IgD-negative memory B cell (primary cell): Measurements from ENCODE around the gene PSMC4. TPM values are rescaled to one million over a fixed set of nuclear protein-coding genes. Genes with fewer than 3 reads are reported as not detected.
A peak's percentile ranks its signal among the peaks of the same experiment; 100 is the strongest.
"Not testable (repeated sequence)": the region's sequence is repeated elsewhere in the genome, so short reads cannot be mapped to it uniquely, and the experiment has no call there.

Source experiments
- H3K27ac Mint-ChIP-seq, 3 donors: one replicate each; pipeline ENCODE4 v1.8.0; 2020 to 2022; ENCODE audit warnings: mild to moderate bottlenecking in 3 of 3, mixed read lengths in 3 of 3, moderate library complexity in 1 of 3
- H3K27me3 Mint-ChIP-seq: one replicate; pipeline ENCODE4 v1.8.0; 2021; ENCODE audit warnings: mixed read lengths
- H3K36me3 Mint-ChIP-seq: one replicate; pipeline ENCODE4 v1.8.0; 2020; ENCODE audit warnings: mild to moderate bottlenecking, mixed read lengths
- H3K4me1 Mint-ChIP-seq, 3 donors: one replicate each; pipeline ENCODE4 v1.8.0; 2020 to 2022; ENCODE audit warnings: mixed read lengths in 3 of 3, mild to moderate bottlenecking in 1 of 3
- H3K4me3 Mint-ChIP-seq, 4 donors: one replicate each; pipeline ENCODE4 v1.8.0; 2020 to 2022; ENCODE audit warnings: mild to moderate bottlenecking in 4 of 4, mixed read lengths in 4 of 4, moderate library complexity in 3 of 4
- H3K9me3 Mint-ChIP-seq, 3 donors: one replicate each; pipeline ENCODE4 v1.8.0; 2020 to 2021; ENCODE audit warnings: mixed read lengths in 3 of 3, mild to moderate bottlenecking in 1 of 3
- polyA plus RNA-seq: library from polyadenylated mRNA; unstranded; fragments of 300-500 nt; fragmentation: Illumina TruSeq; gene quantifications from one replicate; pipeline ENCODE4 v1.2.3, GENCODE V29; 2021

PSMC4 gene
- polyA plus RNA-seq, 1 donor from 2014 or later, result 98.9 TPM

DNA sequence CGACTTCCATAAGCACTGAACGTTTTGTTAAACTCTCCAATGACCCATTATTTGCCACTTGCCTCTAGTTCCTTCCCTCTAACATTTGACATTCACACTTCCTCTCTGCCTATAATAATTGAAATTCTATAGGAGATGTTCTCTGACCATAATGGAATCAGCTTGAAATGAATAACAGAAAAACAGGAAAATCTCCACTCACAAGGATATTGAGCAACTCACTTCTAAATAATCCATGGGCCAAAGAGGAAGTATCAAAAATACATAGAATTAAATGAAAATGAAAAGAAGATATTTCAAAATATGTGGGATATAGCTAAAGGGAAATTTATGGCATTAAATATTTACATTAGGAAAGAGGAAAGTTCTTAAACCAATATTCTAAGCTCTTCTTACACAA, 33.2 kb upstream of the PSMC4 start:
- H3K4me3 Mint-ChIP-seq, result peak overlapping the region in 1 of 4 donors; percentile 77
- peaks cover 2% of the 10 kb centered on the region for H3K36me3 Mint-ChIP-seq
- H3K27ac Mint-ChIP-seq, result no peak overlapping the region
- peaks cover 36 to 49% (median 47%) of the 10 kb centered on the region in 3 donors for H3K4me1 Mint-ChIP-seq
- H3K9me3 Mint-ChIP-seq, result peaks cover 0 to 14% (median 4%) of the 10 kb centered on the region in 3 donors
- H3K27me3 Mint-ChIP-seq, result no peaks in the 10 kb centered on the region

DNA sequence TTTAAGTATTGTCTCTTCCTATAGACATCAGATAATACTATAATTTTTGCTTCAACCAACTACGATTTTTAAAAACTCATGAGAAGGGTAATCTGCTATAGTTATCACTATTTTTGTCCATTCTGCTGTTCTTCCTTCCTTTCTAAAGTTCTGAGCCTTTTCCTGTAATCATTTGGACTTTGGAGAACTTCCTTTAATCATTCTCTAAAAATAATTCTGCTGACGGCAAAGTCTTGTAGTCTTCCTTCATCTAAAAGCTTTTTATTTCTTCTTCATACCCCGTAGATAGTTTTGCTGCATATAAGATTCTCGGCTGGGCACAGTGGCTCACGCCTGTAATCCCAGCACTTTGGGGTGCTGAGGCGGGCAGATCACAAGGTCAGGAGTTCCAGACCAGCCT, 31.4 kb upstream of the PSMC4 start:
- Mint-ChIP-seq H3K36me3 (peaks cover 2% of the 10 kb centered on the region), H3K4me3 (no peak overlapping the region), H3K9me3 (peaks cover 0 to 14% (median 4%) of the 10 kb centered on the region in 3 donors), H3K27me3 (no peaks in the 10 kb centered on the region), H3K4me1 (peaks cover 43 to 57% (median 56%) of the 10 kb centered on the region in 3 donors), H3K27ac (no peak overlapping the region)

DNA sequence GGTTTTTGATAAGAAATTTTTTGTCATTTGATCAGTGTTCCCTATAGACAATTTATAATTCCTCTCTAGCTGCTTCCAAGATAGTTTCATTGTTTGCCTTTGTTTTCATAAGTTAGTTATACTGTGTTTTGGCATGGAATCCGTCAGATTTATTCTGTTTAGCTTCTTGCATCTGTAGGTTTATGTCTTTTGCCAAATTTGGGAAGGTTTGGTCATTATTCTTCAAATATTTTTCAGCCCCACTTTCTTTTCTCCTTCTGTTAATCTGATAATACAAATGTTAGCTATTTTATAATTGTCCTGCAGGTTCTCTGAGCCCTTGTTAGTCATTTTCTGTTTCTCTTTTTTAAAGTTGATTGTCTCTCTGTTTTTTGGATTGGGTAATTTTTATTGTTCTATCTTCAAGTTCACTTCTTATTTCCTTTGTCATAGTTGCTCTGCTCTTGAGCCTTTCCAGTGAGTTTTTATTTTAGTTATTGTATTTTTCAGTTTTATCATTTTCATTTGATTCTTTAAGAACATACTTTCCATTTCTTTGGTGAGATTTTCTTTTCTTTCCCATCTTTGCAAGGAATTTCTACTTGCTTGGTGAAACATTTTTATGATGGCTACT, 30.6 kb upstream of the PSMC4 start:
- H3K36me3 Mint-ChIP-seq, result peaks cover 2% of the 10 kb centered on the region
- H3K9me3 Mint-ChIP-seq, result peaks cover 0 to 14% (median 4%) of the 10 kb centered on the region in 3 donors
- peak overlapping the region in 2 of 4 donors; percentile 4 to 86 for H3K4me3 Mint-ChIP-seq
- H3K4me1 Mint-ChIP-seq, result peaks cover 39 to 56% (median 56%) of the 10 kb centered on the region in 3 donors
- peak overlapping the region in 2 of 3 donors; percentile 15 to 75 for H3K27ac Mint-ChIP-seq
- H3K27me3 Mint-ChIP-seq, result no peaks in the 10 kb centered on the region

DNA sequence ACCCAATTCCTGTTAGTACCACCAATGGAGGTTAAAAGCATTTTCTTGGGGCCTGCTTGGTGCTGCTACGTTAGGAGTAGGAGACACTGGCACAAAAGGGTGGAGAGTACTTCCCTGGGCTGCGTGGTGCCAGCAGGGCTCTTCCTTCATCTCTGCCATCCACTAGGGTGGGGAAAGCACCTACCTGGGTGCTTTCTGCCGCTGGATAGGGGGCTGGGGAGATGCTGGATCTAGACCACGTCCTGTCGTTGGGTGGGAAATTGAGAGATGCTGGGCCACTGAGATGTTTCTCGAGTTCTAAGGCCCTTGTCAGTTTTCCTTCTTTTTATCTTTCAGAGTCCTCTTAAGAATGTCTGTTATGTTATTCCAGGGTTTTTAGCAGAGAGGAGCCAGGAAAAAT, 29.8 kb upstream of the PSMC4 start:
- no peaks in the 10 kb centered on the region for H3K27me3 Mint-ChIP-seq
- H3K9me3 Mint-ChIP-seq, result peaks cover 0 to 14% (median 4%) of the 10 kb centered on the region in 3 donors
- H3K36me3 Mint-ChIP-seq, result peaks cover 2% of the 10 kb centered on the region
- peaks cover 34 to 52% (median 51%) of the 10 kb centered on the region in 3 donors for H3K4me1 Mint-ChIP-seq
- peak overlapping the region; percentile 15 to 87 (median 16) for H3K27ac Mint-ChIP-seq
- H3K4me3 Mint-ChIP-seq, result peak overlapping the region; percentile 20 to 86 (median 80)

DNA sequence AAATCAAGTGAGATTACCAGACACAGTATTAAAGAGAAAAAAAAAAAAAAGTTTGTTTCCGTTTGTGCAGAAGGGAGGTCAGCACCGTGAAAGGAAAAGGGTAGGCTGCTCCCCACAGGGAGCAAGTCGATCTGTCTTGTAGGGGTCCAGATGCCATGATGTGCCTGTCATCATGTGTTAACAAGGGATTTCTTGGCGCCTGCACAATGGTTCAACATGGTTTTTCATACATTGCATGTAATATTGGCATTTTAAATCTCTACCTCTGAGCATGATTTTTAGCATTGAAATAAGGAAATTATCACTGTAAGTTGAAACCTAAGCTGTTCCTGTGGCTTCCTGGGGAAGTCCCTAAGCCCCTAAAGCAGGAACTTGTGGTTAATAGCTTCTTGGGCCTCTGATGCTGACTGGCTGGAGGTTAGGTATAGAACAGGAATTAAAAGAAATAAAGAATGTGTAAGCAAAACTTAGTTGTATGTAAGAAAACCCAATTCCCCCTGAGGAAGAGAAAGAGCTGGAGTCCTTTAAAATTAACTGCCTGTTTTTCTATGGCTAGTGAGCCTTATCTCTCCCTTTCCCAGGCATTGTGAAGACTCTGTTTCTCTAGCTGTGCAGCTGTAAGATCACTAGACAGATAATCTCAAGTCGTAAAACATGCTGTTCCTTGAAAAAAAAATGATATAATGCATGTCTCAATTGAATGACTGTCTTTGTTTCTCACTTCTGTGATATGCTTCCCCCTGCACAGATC, 29.2 kb upstream of the PSMC4 start:
- H3K9me3 Mint-ChIP-seq, result peaks cover 0 to 14% (median 4%) of the 10 kb centered on the region in 3 donors
- H3K4me1 Mint-ChIP-seq, result peaks cover 32 to 50% (median 47%) of the 10 kb centered on the region in 3 donors
- peak overlapping the region; percentile 15 to 87 (median 16) for H3K27ac Mint-ChIP-seq
- H3K27me3 Mint-ChIP-seq, result no peaks in the 10 kb centered on the region
- H3K36me3 Mint-ChIP-seq, result peaks cover 2% of the 10 kb centered on the region
- peak overlapping the region; percentile 20 to 86 (median 80) for H3K4me3 Mint-ChIP-seq

DNA sequence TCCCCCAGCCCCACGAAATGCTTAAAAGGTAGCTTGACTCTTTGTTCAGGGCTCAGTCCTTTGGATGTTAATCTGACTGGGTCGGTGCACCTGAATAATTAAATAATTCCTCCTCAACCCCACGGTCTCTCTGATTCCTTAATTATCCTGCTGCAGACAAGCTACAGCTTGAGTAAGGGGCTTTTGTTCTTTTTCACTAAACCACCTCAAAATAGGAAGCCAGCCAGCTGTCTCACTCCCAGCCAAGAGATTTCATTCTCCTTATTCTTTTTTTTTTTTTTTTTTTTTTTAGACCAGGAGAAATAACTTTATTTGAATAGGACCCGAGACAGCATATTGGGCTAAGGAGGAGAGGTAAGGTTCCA, 28.6 kb upstream of the PSMC4 start:
- H3K4me3 Mint-ChIP-seq, result peak overlapping the region; percentile 20 to 86 (median 80)
- H3K27ac Mint-ChIP-seq, result peak overlapping the region; percentile 15 to 87 (median 16)
- peaks cover 0 to 14% (median 4%) of the 10 kb centered on the region in 3 donors for H3K9me3 Mint-ChIP-seq
- H3K27me3 Mint-ChIP-seq, result no peaks in the 10 kb centered on the region
- H3K36me3 Mint-ChIP-seq, result peaks cover 2% of the 10 kb centered on the region
- H3K4me1 Mint-ChIP-seq, result peaks cover 26 to 48% (median 46%) of the 10 kb centered on the region in 3 donors

DNA sequence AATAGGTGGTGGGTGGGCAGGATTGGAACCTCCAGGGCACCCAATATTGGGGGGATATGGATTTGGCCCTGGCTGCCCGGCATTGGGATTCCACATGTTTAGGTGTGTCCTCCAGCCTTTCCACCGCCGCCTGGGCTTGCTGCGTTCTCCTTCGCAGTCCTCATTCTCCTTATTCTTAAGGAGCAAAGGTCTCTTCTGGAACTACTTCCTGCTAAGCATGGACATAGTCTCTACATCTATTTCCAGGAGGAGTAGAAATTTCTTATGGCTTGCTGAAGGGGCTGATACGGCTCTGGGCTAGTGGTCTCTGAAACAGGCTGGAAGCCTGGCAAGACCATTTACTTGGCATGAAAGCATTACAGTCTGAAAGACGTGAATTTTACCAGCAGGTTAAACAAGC, 27.4 kb upstream of the PSMC4 start:
- no peak overlapping the region for H3K27ac Mint-ChIP-seq
- peaks cover 0 to 14% (median 4%) of the 10 kb centered on the region in 3 donors for H3K9me3 Mint-ChIP-seq
- H3K36me3 Mint-ChIP-seq, result peaks cover 2% of the 10 kb centered on the region
- no peaks in the 10 kb centered on the region for H3K27me3 Mint-ChIP-seq
- peaks cover 28 to 45% (median 39%) of the 10 kb centered on the region in 3 donors for H3K4me1 Mint-ChIP-seq
- H3K4me3 Mint-ChIP-seq, result peak overlapping the region in 2 of 4 donors; percentile 52 to 67

DNA sequence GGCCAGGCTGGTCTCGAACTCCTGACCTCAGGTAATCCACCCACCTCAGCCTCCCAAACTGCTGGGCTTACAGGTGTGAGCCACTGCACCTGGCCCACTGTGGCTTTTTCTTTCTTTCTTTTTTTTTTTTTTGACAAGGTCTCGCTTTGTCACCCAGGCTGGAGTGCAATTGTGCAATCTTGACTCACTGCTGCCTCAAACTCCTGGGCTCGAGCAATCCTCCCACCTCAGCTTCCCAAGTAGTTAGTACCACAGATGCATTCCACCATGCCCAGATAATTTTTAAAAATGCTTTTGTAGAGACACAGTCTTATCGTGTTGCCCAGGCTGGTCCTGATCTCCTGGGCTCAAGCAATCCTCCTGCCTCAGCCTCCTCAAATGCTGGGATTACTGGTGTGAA, 24.4 kb upstream of the PSMC4 start:
- no peaks in the 10 kb centered on the region for H3K9me3 Mint-ChIP-seq
- H3K36me3 Mint-ChIP-seq, result no peaks in the 10 kb centered on the region
- H3K4me1 Mint-ChIP-seq, result peaks cover 29 to 41% (median 32%) of the 10 kb centered on the region in 3 donors
- no peaks in the 10 kb centered on the region for H3K27me3 Mint-ChIP-seq
- H3K4me3 Mint-ChIP-seq, result peak overlapping the region in 1 of 4 donors; percentile 75
- H3K27ac Mint-ChIP-seq, result no peak overlapping the region

DNA sequence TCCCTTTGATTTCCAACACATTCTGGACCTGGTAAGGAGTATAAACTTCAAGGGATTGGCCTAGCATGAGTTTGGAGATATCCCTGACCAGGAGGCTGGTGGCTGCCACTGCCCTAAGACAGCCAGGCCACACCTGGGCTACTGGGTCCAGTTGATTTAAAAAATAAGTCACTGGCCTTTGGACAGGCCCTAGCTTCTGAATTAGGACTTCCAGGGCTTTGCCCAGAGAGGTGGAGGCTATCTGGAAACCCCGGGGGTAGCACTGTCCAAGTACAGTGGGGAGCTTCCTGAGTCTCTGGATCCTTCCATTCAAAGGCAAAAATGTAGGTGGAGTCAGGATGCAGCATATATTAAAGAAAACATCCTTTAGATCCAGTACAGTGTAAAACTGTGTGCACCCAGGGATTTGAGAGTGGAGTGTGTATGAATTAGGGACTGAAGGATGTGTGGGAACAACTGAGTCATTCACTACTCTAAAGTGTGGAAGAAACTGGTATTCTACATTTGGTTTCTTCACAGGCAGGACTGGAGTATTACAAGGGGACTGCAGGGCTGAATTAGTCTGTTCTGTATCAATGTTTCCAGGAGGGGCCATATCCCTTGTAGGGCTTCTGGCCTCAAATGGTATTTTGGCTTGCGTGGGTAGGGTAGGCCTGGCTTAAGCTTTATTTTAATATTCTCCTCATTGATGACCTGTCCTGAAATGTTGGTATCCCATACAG, 21.8 kb upstream of the PSMC4 start:
- Mint-ChIP-seq H3K27ac (no peak overlapping the region), H3K36me3 (no peaks in the 10 kb centered on the region), H3K4me1 (peaks cover 29 to 41% (median 31%) of the 10 kb centered on the region in 3 donors), H3K27me3 (no peaks in the 10 kb centered on the region), H3K9me3 (peaks cover 0 to 2% (median 0%) of the 10 kb centered on the region in 3 donors), H3K4me3 (peak overlapping the region in 1 of 4 donors; percentile 21)

DNA sequence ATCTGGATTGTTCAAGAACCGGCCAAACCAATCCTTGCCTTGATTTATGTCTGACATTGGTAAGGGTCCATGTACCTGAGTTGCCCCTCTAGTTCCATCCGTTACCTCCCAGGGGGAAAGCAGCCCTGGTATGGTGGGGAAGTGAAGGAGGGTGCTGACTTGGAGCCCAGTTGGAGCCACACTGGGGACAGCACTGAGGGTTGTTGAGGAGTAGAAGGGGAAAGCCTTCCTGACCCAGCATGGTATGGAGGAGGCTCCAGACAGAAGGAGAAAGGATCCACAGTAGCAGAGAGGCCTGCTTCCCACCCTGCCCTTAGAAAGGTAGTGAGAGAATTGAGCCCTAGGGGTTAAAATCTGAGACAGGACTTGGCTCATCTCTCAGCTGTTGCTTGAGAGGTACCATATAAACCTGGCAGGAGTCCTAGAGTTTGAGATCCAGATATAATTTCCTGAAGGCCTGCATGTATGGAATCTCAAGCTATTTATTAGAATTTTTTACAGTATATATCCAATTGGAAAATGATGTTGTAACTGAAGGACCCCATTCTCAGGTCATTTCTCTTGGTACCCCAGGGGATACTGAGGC, 19.8 kb upstream of the PSMC4 start:
- H3K4me3 Mint-ChIP-seq, result peak overlapping the region in 1 of 4 donors; percentile 47
- peaks cover 0 to 2% (median 0%) of the 10 kb centered on the region in 3 donors for H3K9me3 Mint-ChIP-seq

DNA sequence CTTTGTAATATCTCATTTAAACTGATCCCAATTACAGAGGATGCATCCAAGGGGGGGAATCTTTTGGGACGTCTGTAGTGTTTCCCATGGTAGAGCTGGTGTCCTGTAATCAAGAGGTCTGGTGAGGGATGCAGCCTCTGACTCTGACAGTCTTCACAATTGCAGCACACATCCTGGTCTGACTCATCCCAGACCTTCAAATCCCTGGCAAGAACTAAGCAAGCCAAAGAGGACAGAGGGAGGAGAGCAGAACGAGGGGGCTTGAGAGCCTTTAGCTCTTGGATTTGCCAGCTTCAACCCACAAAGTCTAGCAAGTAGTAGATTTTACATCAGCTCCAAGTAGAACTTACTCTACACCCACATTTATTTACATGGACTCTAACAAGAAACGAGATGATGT, 19.3 kb upstream of the PSMC4 start:
- H3K27ac Mint-ChIP-seq, result peak overlapping the region in 1 of 3 donors; percentile 94
- peak overlapping the region in 2 of 4 donors; percentile 18 to 45 for H3K4me3 Mint-ChIP-seq
- H3K9me3 Mint-ChIP-seq, result peaks cover 0 to 2% (median 0%) of the 10 kb centered on the region in 3 donors
- no peaks in the 10 kb centered on the region for H3K27me3 Mint-ChIP-seq
- peaks cover 28 to 37% (median 29%) of the 10 kb centered on the region in 3 donors for H3K4me1 Mint-ChIP-seq
- no peaks in the 10 kb centered on the region for H3K36me3 Mint-ChIP-seq

More for the DNA sequence above, 19.8 kb upstream of the PSMC4 start:
- H3K27ac Mint-ChIP-seq, result peak overlapping the region in 2 of 3 donors; percentile 59 to 94
- H3K36me3 Mint-ChIP-seq, result no peaks in the 10 kb centered on the region
- H3K27me3 Mint-ChIP-seq, result no peaks in the 10 kb centered on the region
- peaks cover 30 to 39% (median 30%) of the 10 kb centered on the region in 3 donors for H3K4me1 Mint-ChIP-seq

DNA sequence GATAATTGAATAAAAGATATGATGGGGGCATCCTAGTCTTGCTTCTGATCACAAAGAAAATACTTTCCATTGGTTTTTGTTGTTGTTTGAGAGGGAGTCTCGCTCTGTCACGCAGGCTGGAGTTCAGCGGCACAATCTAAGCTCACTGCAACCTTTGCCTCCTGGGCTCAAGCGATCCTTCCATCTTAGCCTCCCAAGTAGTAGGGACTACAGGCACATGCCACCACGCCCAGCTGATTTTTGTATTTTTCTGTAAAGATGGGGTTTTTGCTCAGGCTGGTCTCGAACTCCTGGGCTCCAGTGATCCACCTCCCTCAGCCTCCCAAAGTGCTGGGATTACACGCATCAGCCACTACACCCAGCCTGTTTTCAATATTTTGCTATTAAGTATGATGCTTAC, 17.1 kb upstream of the PSMC4 start:
- Mint-ChIP-seq H3K4me3 (peak overlapping the region in 3 of 4 donors; percentile 36 to 90 (median 78)), H3K36me3 (no peaks in the 10 kb centered on the region), H3K27ac (peak overlapping the region; percentile 23 to 95 (median 94)), H3K27me3 (no peaks in the 10 kb centered on the region), H3K4me1 (peaks cover 28 to 36% (median 28%) of the 10 kb centered on the region in 3 donors), H3K9me3 (peaks cover 0 to 2% (median 0%) of the 10 kb centered on the region in 3 donors)

DNA sequence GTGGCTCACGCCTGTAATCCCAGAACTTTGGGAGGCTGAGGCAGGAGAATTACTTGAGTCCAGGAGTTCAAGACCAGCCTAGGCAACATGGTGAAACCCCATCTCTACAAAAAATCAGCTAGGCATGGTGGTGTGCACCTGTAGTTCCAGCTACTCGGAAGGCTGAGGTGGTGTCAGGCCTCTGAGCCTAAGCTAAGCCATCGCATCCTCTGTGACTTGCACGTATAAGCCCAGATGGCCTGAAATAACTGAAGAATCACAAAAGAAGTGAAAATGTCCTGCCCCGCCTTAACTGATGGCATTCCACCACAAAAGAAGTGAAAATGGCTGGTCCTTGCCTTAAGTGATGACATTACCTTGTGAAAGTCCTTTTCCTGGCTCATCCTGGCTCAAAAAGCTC, 13.1 kb upstream of the PSMC4 start:
- H3K27me3 Mint-ChIP-seq, H3K36me3 Mint-ChIP-seq, H3K27ac Mint-ChIP-seq, H3K9me3 Mint-ChIP-seq: not testable (repeated sequence)
- H3K4me1 Mint-ChIP-seq, result peaks cover 19 to 30% (median 29%) of the 10 kb centered on the region in 3 donors
- peak overlapping the region in 2 of 4 donors; percentile 58 to 79 for H3K4me3 Mint-ChIP-seq

DNA sequence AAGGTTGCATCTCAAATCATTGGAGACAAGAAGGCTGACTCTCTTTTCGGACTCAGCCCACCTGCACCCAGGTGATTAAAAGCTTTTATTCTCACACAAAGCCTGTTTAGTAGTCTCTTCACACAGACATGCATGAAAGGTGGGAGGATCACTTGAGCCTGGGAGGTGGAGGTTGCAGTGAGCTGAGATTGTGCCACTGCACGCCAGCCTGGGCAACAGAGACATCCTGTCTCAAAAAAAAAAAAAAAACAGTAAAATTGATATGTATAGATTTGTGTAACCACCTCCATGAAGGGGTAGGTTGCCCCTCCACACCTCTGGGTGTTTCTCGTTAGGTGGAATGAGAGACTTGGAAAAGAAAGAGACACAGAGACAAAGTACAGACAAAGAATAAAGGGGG, 12.0 kb upstream of the PSMC4 start:
- H3K36me3 Mint-ChIP-seq, result not testable (repeated sequence)

More for the DNA sequence above, 12.0 kb upstream of the PSMC4 start:
- not testable (repeated sequence) for H3K9me3 Mint-ChIP-seq, H3K27me3 Mint-ChIP-seq, H3K27ac Mint-ChIP-seq
- Mint-ChIP-seq H3K4me1 (peaks cover 13 to 23% (median 20%) of the 10 kb centered on the region in 3 donors), H3K4me3 (peak overlapping the region in 2 of 4 donors; percentile 27 to 68)
